Activated naive CD8-positive, alpha-beta T cell treated with anti-CD3 and anti-CD28 coated beads, Interleukin-2, amount 50 U/mL, for 24 hours (primary cell): ENCODE results near the gene FAM199X.
"Not testable (repeated sequence)": the region's sequence is repeated elsewhere in the genome, so short reads cannot be mapped to it uniquely, and the experiment has no call there.

ENCODE experiments used
- ATAC-seq: fragments of 150-1000 bp; cut with Tn5 transposase; one replicate; pipeline ENCODE4 v1.10.0; 2021
- DNase-seq: peaks from one replicate; pipeline ENCODE4 v3.0.0; 2021
- H3K27ac Mint-ChIP-seq: one replicate; pipeline ENCODE4 v1.8.0; 2021; ENCODE audit warnings: mild to moderate bottlenecking, mixed read lengths
- H3K27me3 Mint-ChIP-seq: one replicate; pipeline ENCODE4 v1.8.0; 2021; ENCODE audit warnings: mixed read lengths
- H3K36me3 Mint-ChIP-seq: one replicate; pipeline ENCODE4 v1.8.0; 2021; ENCODE audit warnings: low read depth, mixed read lengths
- H3K4me1 Mint-ChIP-seq: one replicate; pipeline ENCODE4 v1.8.0; 2021; ENCODE audit warnings: mixed read lengths
- H3K4me3 Mint-ChIP-seq: one replicate; pipeline ENCODE4 v1.8.0; 2021; ENCODE audit warnings: mild to moderate bottlenecking, moderate library complexity, mixed read lengths
- H3K9me3 Mint-ChIP-seq: one replicate; pipeline ENCODE4 v1.8.0; 2021; ENCODE audit warnings: mixed read lengths

Gene FAM199X

DNA sequence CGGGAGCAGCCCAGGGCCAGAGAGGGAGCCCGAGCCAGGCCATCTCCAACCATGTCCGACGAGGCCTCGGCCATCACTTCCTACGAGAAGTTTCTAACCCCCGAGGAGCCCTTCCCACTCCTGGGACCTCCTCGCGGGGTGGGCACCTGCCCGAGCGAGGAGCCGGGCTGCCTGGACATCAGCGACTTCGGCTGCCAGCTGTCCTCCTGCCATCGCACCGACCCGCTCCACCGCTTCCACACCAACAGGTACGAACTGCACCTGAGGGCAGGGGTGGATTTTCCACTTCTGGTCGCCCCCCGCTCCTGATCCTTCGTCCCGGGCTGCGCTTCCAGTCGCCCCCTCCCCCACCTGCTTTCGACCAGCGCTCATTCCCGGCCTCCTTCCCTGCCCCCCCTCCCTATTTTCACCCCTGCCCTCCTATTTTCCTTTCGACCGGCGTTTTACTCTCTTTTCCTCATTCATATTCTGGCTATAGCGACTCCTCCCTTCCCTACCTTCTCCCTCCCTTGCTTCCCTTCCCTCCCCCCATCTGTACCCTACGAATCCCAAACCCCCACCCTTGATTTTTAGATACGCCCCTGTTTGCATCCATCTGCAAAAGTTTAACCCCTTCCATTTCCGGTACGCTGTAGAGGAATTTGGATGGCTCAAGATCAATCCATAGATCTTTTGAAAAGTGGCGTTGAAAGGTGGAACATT, 633 bp downstream of the FAM199X start:
- Mint-ChIP-seq H3K4me3 (peak overlapping the region; percentile 76), H3K27me3 (no peaks in the 10 kb centered on the region), H3K27ac (peak overlapping the region; percentile 59), H3K9me3 (no peaks in the 10 kb centered on the region), H3K36me3 (no peaks in the 10 kb centered on the region), H3K4me1 (peaks cover 27% of the 10 kb centered on the region)
- DNase-seq (no peak), ATAC-seq (no peak)

DNA sequence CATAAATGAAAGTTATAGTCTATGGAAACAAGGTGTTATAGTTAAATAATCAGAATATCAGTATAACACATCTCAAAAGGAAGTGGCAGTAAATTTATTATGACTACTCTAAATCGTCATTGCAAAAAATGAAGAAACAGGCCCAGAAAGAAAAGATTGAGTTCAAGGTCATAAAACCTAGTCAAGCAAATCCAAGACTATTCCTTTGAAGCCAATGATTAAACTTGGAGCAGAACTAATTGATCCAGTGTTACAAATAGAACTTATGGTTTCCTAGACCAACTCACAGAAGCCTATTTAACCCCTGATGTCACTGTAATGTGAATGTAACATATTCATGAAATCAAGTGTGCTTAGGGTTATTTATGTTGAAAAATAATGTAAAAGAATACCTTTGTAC, 1.9 kb downstream of the FAM199X start:
- Mint-ChIP-seq H3K4me3 (peak overlapping the region; percentile 76), H3K9me3 (no peaks in the 10 kb centered on the region), H3K4me1 (peaks cover 28% of the 10 kb centered on the region), H3K27ac (peak overlapping the region; percentile 59), H3K27me3 (no peaks in the 10 kb centered on the region), H3K36me3 (no peaks in the 10 kb centered on the region)
- ATAC-seq (no peak), DNase-seq (no peak)

DNA sequence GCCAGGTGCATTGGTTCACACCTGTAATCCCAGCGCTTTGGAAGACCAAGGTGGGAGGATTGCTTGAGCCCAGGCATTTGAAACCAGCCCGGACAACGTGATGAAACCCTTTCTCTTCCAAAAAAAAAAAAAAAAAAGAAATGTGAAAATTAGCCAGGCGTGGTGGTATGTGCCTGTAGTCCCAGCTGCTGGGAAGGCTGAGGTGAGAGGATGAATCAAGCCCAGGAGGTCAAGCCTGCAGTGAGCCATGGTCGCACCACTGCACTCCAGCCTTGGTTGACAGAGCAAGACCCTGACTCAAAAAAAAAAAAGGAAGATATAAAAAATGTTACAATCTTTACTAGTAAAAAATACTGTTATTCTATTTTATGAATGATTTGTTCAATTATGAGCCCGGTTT, 5.9 kb downstream of the FAM199X start:
- Mint-ChIP-seq H3K4me1 (peaks cover 24% of the 10 kb centered on the region), H3K4me3 (no peak overlapping the region), H3K9me3 (no peaks in the 10 kb centered on the region)

DNA sequence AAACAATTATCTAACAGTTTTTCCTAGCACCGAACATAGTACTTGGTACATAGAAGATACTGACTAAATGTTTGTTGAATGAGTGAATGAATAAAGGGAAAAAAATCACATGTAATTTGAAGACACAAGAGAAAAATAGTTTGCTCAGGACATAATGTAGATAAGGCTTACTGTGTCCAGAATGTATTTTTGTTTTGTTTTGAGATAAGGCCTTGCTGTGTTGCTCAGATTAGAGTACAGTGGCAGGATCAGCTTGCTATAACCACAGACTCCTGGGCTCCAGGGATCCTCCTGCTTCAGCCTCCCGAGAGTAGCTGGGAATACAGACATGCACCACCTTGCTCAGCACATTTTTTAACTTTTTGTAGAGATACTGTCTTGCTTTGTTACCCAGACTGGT, 6.5 kb downstream of the FAM199X start:
- DNase-seq (no peak), ATAC-seq (no peak)
- Mint-ChIP-seq H3K4me3 (no peak overlapping the region), H3K4me1 (peaks cover 20% of the 10 kb centered on the region), H3K27me3 (no peaks in the 10 kb centered on the region), H3K36me3 (peaks cover 10% of the 10 kb centered on the region), H3K9me3 (no peaks in the 10 kb centered on the region), H3K27ac (no peak overlapping the region)

More for the DNA sequence above, 5.9 kb downstream of the FAM199X start:
- no peak for ATAC-seq
- Mint-ChIP-seq H3K36me3 (peaks cover 6% of the 10 kb centered on the region), H3K27ac (no peak overlapping the region), H3K27me3 (no peaks in the 10 kb centered on the region)
- DNase-seq: no peak

DNA sequence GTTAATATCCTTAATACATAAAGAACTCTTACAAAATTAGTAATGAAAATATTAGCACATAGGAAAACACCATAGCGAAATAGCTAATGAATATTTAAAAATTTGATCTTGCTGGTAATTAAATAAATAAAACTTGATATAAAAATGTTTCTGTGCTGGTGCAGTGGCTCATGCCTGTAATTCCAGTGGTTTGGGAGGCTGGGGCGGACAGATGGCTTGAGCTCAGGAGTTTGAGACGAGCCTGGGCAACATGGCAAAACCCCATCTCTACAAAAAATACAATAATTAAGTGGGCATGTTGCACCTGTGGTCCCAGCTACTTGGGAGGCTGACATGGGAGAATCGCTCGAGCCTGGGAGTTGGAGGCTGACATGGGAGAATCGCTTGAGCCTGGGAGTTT, 7.6 kb downstream of the FAM199X start:
- no peaks in the 10 kb centered on the region for H3K27me3 Mint-ChIP-seq
- H3K27ac Mint-ChIP-seq: no peak overlapping the region
- H3K9me3 Mint-ChIP-seq: no peaks in the 10 kb centered on the region
- no peak overlapping the region for H3K4me3 Mint-ChIP-seq
- peaks cover 19% of the 10 kb centered on the region for H3K36me3 Mint-ChIP-seq
- DNase-seq: no peak
- H3K4me1 Mint-ChIP-seq: peaks cover 13% of the 10 kb centered on the region
- no peak for ATAC-seq

DNA sequence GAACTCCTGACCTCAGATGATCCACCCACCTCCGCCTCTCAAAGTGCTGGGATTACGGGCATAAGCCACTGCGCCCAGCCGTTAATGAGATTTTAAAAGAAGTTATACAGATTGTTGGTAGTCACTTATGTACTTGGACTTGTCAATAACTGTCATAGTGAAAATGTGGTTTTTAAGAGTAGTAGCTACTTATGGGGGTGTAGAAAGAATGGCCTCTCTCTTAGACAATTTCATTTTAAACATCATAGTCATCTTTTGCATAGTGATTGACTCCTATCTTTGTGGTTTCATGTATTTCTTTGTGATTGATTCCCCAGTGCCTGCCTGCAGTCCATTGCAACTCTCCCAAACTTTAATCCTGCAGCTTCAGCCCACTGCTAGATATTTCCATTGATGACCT, 17.4 kb downstream of the FAM199X start:
- Mint-ChIP-seq H3K4me1 (peaks cover 11% of the 10 kb centered on the region), H3K27ac (no peak overlapping the region), H3K36me3 (peaks cover 15% of the 10 kb centered on the region), H3K9me3 (no peaks in the 10 kb centered on the region), H3K27me3 (no peaks in the 10 kb centered on the region), H3K4me3 (no peak overlapping the region)
- DNase-seq (no peak), ATAC-seq (no peak)

DNA sequence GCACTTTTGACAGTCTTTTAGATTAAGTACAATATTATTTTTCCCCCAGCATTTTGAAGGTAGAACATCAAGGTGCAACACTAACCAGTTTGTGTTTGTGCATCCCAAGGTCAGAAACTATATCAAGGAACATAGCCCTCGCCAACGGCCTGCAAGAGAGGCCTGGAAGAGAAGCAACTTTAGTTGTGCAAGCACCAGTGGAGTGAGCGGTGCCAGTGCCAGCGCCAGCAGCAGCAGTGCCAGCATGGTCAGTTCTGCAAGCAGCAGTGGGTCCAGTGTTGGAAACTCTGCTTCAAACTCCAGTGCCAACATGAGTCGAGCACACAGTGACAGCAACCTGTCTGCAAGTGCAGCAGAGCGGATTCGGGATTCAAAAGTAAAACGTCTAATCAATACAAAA, 21.7 kb downstream of the FAM199X start:
- DNase-seq (no peak), ATAC-seq (no peak)
- Mint-ChIP-seq H3K9me3 (no peaks in the 10 kb centered on the region), H3K4me3 (no peak overlapping the region), H3K27ac (no peak overlapping the region), H3K4me1 (peaks cover 8% of the 10 kb centered on the region), H3K36me3 (peaks cover 16% of the 10 kb centered on the region), H3K27me3 (no peaks in the 10 kb centered on the region)

DNA sequence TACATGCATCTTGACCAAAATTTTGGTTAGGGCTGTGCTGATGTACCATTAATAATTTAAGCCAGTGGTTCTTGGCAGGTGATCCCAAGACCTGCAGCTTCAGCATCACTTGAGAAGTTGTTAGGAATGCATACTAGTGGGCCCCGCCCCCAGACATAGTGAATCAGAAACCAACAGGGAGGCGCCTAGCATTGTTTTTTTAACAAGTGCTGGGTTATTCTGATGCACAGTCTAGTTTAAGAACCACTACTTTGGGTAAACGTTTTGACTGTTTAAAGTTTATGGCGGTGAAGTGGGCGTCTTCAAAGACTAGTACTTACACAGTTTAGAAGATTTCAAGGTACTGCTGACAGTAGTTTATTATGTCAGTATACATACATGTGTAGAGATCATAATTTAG, 23.6 kb downstream of the FAM199X start:
- Mint-ChIP-seq H3K4me1 (peaks cover 7% of the 10 kb centered on the region), H3K9me3 (no peaks in the 10 kb centered on the region), H3K27ac (no peak overlapping the region), H3K36me3 (peaks cover 14% of the 10 kb centered on the region), H3K27me3 (no peaks in the 10 kb centered on the region), H3K4me3 (no peak overlapping the region)
- DNase-seq (no peak), ATAC-seq (no peak)

DNA sequence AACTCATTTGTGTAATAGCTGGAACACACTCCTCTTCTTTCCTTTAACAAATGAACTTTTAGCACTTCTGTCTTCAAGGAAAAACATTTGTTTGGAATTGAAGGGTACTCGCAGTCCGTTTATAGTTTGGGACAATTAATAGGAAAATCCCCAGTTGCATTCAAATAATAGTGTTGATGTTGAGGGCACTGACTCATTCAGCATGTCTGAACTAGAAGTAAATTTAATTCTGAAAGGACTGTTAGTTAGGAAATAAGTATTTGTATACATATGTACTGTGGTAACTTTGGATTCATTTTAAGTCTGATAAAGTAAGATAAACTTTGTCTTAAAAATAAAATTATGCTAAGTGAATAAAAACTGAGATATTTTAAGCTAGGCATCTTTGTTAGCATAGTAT, 27.2 kb downstream of the FAM199X start:
- Mint-ChIP-seq H3K4me1 (peaks cover 7% of the 10 kb centered on the region), H3K9me3 (no peaks in the 10 kb centered on the region), H3K36me3 (peaks cover 7% of the 10 kb centered on the region), H3K27me3 (no peaks in the 10 kb centered on the region), H3K27ac (no peak overlapping the region), H3K4me3 (no peak overlapping the region)
- DNase-seq: no peak
- no peak for ATAC-seq

DNA sequence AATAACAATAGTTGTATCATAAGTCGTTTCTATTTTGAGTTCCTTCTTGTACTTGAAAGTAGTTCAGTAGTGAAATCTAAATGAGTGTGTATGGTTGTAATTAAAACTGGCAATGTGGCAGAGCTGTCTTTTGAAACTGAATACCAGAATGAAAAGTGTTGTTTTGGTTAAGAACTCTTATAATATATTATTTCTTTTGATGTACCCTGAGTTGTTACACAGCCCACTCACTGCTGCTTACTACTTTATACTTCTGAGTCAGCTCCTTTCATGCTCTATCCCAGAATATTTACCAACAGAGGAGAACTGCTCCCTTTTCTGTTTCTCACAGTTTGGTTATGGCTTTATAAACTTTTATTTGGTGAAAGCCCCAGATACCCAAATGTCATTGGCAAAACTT, 28.8 kb downstream of the FAM199X start:
- H3K9me3 Mint-ChIP-seq: no peaks in the 10 kb centered on the region
- ATAC-seq: no peak
- DNase-seq: no peak
- peaks cover 7% of the 10 kb centered on the region for H3K4me1 Mint-ChIP-seq
- no peak overlapping the region for H3K27ac Mint-ChIP-seq
- no peak overlapping the region for H3K4me3 Mint-ChIP-seq
- H3K36me3 Mint-ChIP-seq: peaks cover 3% of the 10 kb centered on the region
- no peaks in the 10 kb centered on the region for H3K27me3 Mint-ChIP-seq

DNA sequence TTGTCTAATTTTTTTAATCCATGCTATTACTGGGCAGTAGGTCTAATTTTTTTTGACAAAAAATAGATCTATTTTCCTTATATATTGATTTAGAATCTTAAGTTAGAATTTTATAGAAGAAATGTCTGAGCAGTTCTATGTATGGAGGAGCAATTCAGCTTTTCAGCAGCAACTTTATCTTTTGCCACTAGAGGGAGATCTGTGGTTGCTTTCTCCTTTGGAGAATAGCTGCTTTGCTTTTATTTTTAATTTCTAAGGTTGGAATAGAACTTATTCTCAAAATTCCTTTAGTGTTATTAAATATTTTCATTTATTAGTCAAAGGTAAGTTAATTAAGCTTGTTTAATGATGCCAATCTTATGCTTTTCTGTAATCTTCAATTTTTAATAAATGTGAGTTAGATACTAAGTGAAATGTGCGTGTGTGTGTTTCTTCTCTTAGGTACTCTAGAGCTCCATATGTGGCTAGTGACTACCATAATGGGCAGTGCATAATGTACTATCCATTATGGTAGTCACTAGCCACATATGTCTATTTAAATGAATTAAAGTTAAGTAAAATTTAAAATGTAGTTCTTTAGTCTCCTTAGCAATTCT, 29.3 kb downstream of the FAM199X start:
- no peaks in the 10 kb centered on the region for H3K27me3 Mint-ChIP-seq
- H3K4me1 Mint-ChIP-seq: peaks cover 7% of the 10 kb centered on the region
- DNase-seq (no peak), ATAC-seq (no peak)
- H3K4me3 Mint-ChIP-seq: no peak overlapping the region
- H3K36me3 Mint-ChIP-seq: peaks cover 3% of the 10 kb centered on the region
- no peak overlapping the region for H3K27ac Mint-ChIP-seq
- no peaks in the 10 kb centered on the region for H3K9me3 Mint-ChIP-seq

DNA sequence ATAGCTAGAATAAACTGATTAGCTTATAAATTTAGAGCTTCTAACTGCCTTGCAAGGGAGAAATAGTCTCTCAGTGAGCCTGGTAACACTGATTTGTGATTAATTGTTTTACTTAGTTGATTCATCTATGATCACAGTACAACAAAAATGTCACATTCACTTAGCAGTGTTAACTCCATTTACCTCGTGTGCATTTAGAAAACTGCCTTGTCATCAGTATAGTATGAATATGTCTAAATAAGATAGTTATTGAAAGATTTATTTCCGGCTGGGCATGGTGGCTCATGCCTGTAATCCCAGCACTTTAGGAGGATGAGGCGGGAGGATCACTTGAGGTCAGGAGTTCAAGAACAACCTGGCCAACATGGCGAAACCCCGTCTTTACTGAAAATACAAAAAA, 39.3 kb downstream of the FAM199X start:
- Mint-ChIP-seq H3K27ac (no peak overlapping the region), H3K27me3 (no peaks in the 10 kb centered on the region), H3K9me3 (no peaks in the 10 kb centered on the region), H3K4me3 (no peak overlapping the region), H3K36me3 (no peaks in the 10 kb centered on the region), H3K4me1 (no peaks in the 10 kb centered on the region)
- no peak for ATAC-seq
- DNase-seq: no peak

DNA sequence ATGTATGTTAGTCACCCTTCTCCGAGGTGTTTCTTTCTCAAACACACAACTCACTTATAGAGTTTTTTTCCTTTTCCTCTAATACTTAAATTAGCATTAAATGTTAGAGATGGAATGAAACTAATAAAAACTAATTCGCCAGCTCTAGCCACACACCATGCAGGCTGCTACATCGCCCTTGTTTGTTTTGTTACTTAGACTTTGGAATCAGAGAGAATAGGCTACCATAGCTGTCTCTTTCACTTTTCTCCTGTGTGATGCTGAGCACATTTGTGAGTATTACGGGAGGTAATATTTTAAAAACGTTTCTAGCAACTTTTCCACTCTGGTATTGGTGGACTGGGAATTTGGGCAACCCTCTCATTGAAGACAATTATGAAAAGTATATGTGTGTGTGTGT, 44.9 kb downstream of the FAM199X start:
- Mint-ChIP-seq H3K9me3 (no peaks in the 10 kb centered on the region), H3K4me1 (no peaks in the 10 kb centered on the region), H3K27me3 (peaks cover 4% of the 10 kb centered on the region), H3K27ac (no peak overlapping the region), H3K4me3 (no peak overlapping the region), H3K36me3 (no peaks in the 10 kb centered on the region)
- DNase-seq: no peak
- no peak for ATAC-seq

DNA sequence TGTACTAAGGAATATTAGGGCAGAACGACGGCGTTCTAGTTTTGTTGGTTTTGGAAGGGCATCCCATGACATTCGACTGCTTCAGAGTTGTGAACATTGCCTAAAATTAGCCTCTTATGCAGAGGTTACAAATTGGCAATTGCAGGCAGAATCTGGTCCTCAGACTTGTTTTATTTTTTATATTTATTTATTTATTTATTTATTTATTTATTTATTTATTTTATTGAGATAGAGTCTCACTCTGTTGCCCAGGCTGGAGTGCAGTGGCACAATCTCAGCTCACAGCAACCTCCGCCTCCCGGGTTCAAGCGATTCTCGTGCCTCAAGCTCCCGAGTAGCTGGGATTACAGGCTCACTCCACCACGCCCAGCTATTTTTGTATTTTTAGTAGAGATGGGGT, 63.8 kb downstream of the FAM199X start:
- H3K9me3 Mint-ChIP-seq, DNase-seq, H3K4me1 Mint-ChIP-seq, H3K4me3 Mint-ChIP-seq, ATAC-seq, H3K27me3 Mint-ChIP-seq, H3K36me3 Mint-ChIP-seq, H3K27ac Mint-ChIP-seq: not testable (repeated sequence)
